ENCODE results near the gene C11orf24.
"Not testable (repeated sequence)": the region's sequence is repeated elsewhere in the genome, so short reads cannot be mapped to it uniquely, and the experiment has no call there.

C11orf24 gene

DNA sequence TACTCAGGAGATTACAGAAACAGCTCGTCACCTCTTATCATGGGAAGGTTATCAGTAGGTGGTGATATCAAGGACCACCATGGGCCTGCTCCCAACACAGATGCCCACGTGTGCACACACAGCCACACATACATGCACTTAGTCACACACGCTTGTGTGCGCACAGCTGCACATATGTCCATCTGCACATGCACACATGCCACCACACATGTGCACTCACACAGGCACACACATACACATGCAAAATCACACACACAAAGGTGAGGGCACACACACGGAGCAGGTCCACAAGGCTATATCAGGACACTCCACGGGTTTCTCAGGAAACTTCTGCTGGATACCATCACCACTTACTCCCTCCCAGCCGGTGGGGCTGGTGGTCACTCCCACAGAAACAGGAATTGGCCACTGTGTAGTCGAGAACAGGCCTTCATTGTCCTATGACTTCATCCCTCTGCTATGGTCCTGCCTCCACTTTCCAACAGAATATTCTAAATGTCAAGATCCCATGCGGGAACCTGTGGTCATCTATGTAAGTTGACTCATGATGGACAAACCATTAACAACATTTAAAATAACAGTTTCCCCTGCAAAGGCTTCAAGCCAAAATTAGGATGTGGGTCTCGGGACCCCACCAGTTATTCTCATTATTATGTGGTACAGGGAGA, 2.2 kb downstream of the C11orf24 start:
- DNase-seq, result no peak

- no peak for DNase-seq
Measured at GRCh38 chr11:68267881-68268240, 3.9 kb downstream of the C11orf24 start.

DNA sequence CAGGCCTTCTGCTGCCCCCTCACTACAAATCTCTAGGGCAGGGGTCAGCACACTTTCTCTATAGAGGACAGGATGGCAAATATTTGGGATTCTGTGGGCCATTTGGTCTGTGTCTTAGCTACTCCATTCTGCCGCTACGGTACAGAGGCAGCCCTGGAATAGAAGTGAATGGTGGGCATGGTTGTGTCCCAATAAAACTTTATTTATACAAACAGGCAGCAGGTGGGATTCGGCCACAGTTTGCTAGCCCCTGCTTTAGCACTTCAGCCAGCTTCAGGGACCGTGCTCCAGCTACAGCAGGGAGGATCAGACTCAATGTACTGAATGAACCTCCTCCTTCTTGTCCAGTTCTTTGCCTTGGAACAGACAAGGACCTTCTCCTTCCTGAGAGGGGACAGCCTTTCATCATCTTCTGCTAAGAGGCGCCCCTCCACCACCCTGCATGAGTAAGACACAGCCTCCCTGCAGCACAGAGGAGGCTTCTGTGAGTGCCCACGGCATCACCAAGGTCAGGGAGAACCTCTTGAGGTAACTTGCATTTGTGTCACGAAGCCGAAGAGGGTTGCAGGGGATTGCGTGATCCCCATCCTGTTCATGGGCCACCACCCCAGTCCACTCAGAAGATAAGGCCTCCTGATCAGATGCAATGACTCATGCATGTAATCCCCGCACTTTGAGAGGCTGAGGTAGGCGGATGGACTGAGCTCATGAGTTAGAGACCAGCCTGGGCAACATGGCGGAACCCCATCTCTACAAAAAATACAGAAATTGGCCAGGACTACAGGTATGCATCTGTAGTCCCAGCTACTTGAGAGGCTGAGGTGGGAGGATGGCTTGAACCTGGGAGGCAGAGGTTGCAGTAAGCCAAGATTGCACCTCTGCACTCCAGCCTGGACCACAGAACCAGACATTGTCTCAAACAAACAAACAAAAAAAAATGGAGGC, 4.6 kb downstream of the C11orf24 start:
- DNase-seq, result no peak

- no peak for DNase-seq
Measured at GRCh38 chr11:68266121-68266891, 5.5 kb downstream of the C11orf24 start.

DNA sequence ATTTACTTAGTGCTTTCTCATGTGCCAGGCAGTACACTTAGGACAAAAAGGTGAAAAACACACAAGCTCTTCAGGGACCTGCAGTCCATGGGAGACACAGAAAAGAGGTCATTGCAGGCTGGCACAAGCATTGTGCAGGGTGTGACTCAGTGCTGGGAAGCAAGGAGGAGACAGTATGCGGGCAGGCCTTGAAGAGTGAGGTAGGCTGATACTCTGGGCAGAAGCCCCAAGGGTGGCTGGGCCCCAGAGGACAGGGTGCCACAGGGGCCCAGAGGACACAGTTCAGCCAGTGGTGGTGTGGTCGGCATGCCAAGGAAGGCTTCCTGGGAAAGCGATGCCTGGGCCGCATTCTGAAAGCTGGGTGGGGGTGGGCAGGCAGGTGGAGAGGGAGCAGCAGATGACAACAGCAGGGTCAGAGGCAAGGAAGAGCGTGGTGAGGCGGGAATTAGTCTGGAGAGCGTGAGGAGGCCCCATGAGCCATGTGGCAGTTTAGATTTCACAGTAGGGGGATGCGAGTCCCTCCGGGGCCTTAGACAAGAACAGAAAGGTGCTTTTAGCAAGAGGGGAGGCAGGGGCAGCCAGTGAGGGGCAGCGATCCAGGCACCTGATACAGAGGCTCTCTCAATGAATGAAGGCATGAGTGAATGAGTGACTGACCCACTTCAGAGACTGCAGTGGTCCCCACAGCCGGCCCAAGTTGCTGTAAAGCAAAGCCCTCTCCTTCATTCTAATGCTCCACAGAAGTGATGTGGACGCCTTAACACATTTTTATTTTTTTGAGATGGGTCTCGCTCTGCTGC, 6.8 kb downstream of the C11orf24 start:
- no peak for DNase-seq

- DNase-seq, result no peak
Measured at GRCh38 chr11:68264244-68264643, 7.5 kb downstream of the C11orf24 start.

DNA sequence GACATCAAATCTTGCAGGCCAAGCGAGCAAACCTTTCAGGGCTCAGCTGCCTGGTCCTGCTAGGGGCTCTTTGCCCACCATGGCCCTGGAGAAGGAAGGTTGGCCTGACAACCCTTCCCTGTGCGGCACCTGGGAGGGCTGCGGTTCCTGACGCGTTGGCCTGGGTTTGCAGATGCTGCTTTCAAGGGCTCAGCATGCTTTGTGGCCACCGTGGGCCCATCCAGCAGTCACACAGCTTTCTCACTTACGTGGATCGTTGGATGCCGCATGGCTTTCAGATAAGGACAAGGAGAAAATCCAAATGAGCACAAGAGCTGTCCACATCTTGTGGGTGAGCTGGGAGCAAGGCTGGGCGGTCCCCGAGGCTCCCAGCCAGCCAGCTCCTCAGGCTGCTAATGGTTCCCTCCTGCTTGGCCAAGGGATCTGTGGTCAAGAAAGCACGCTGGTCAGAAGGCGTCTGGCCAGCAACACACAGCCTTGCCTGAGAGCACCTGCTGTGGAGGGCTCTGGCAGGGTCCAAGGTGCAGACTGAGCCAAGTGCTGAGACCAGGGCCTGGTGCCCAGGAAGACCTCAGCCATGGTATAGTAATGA, 8.2 kb downstream of the C11orf24 start:
- no peak for DNase-seq

DNA sequence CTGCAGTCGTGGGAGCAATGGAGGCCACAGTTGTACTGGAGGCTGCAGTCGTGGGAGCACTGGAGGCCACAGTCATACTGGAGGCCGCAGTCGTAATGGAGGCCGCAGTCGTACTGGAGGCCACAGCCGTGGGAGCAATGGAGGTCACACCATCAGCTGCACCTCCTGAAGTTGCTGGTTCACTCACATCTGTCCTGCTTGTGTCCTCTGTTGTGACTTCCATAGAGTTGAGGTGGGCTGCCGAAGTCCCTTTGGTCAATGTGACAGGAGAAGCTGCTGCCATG, 9.3 kb downstream of the C11orf24 start:
- no peak for DNase-seq

DNA sequence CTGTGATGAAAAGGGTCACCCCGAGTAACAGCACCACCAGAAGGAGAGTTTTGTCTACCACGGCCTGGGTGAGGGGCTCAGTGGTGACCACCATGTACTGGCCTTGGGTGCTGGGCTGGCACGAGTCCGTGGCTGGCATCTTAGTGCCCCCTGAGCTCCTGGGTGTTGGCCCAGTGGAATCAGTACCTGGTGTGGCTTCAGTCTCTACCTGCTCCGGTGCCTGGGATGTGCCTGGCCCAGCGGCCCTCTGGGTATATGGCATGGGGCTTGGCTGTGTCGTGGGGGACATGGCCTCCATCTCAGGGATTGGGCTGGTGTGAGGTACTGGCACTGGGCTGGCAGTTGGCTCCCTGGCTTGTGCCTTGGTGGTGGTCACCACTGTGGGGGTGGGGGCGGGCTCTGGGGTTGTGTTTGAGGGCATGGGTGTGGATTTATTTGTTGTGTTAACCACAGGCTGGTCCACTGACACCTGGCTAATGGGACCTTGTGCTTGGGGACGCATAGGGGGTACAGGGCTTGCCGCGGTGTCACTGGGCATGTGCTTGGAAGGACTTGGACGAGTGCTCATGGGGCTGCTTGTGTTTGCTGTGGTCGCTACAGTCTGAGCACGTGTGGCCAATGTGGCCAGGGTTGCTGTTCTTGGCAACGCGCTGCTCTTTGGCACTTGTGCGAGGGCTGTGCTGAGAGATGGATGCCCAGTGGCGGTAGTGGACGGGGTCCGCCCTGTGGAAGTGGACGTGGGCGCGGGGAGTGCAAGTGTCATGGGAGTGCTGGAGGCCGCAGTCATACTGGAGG, 9.8 kb downstream of the C11orf24 start:
- DNase-seq, result no peak

GRCh38 chr11:68261006-68261405, 10.8 kb downstream of the C11orf24 start:
- no peak for DNase-seq

GRCh38 chr11:68260484-68260883, 11.3 kb downstream of the C11orf24 start:
- DNase-seq, result no peak

DNA sequence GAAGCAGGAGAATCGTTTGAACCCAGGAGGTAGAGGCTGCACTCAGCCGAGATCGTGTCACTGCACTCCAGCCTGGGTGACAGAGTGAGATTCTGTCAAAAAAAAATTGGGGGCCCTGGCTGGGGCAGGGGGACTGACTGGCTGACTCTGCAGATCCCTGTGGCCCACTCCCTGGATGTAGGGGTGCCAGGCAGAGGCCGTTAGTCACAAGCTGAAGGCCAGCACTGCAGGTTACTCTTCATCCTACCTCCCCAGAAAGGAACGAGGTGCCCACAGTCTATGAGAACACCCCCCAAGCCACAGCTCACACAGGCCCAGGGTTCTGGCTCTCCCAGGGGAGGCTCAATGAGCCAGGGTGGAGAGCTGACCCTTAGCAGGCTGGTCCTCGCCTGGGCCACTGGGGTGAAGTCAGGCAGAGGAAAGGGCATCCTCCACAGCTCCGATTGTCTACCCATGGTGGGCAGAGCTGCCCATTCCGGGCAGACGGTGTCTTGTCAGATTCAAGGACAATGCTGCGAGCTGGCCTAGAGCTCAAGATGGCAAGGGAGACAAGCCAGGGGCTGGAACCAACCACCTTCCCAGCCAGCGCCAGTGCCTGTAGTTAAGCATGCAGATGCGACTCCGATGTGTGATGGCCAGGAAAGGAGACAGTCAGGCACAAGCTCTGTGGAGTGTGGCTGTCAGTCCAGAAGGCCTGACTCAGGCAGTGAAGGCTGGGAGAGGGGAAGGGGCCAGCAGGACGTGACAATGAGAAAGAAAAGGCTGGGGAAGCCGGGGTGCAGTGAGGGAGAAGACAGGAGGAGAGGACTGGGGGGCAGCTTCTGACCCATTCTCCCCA, 12.4 kb downstream of the C11orf24 start:
- DNase-seq, result no peak

GRCh38 chr11:68258363-68258765, 13.4 kb downstream of the C11orf24 start:
- DNase-seq, result no peak

GRCh38 chr11:68257477-68258362, 14.1 kb downstream of the C11orf24 start:
- peak; percentile 73 for DNase-seq

- DNase-seq, result no peak
Measured at GRCh38 chr11:68256331-68256741, 15.4 kb downstream of the C11orf24 start.

GRCh38 chr11:68255526-68255925, 16.2 kb downstream of the C11orf24 start:
- DNase-seq, result no peak

DNA sequence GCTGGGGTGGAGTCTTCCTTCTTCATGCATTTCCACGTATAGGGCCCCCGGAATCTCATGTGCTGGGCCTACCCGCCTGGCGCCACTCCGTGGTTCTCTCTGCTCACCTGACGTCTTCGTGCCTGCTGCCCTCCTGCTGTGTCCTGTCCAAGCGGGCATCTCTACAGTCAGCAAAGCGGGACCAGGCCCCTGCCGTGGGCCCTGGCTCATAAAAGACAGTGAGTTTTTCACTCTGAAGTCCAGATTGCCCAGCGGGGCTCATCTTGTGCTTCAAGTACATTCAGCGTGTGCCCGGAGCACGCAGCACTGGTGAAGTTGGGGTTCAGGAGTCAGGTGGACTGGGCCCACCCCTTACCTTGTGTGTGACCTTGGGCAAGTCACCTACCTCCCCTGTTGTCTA, 17.4 kb downstream of the C11orf24 start:
- no peak for DNase-seq

- DNase-seq, result no peak
Measured at GRCh38 chr11:68251765-68252164, 20.0 kb downstream of the C11orf24 start.

GRCh38 chr11:68244912-68245311, 26.9 kb downstream of the C11orf24 start:
- not testable (repeated sequence) for DNase-seq

DNA sequence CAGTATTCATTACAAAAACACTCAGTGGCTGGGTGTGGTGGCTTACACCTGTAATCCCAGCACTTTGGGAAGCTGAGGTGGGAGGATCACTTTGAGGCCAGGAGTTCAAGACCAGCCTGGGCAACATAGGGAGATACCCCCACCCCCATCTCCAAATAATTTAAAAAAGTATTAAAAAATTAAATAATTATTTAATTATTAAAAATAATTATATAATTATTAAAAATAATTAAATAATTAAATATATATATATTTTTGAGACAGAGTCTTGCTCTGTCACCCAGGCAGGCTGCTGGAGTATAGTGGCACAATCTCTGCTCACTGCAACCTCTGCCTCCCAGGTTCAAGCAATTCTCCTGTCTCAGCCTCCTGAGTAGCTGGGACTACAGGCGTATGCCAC, 27.9 kb downstream of the C11orf24 start:
- DNase-seq, result not testable (repeated sequence)
